Kidney (tissue), 14 donors: Measurements from ENCODE around the gene UBASH3B. TPM values are rescaled to one million over a fixed set of nuclear protein-coding genes. Genes with fewer than 3 reads are reported as not detected.
"Not testable (repeated sequence)": the region's sequence is repeated elsewhere in the genome, so short reads cannot be mapped to it uniquely, and the experiment has no call there.

Source experiments
- DNase-seq, 5 donors: peaks; one replicate each; pipeline ENCODE4 v3.0.0-alpha.2; 2013 to 2020
- FAIRE-seq: peaks from 2 replicates; lab custom pipeline; 2012; peaks lifted over from hg19 to GRCh38; lab: Jason Lieb, UNC
- H3K27ac ChIP-seq, 2 donors: one replicate each; pipeline ENCODE4 v1.7.0; 2013; ENCODE audit warnings: low read depth in 2 of 2, low read length in 2 of 2, inconsistent platforms in 1 of 2
- H3K27me3 ChIP-seq: one replicate; pipeline ENCODE4 v1.7.1; 2013; ENCODE audit warnings: low read length, inconsistent platforms; ENCODE audit not compliant: control insufficient read depth, insufficient read depth
- H3K36me3 ChIP-seq, 3 donors: one replicate each; pipeline versions ENCODE4 v1.7.0 to v1.7.1; 2013; ENCODE audit warnings: low read length in 3 of 3, control low read depth in 1 of 3, inconsistent platforms in 1 of 3; ENCODE audit not compliant: insufficient read depth in 3 of 3, control insufficient read depth in 2 of 3
- H3K4me1 ChIP-seq, 3 donors: one replicate each; pipeline versions ENCODE4 v1.7.0 to v1.7.1; 2013; ENCODE audit warnings: low read length in 3 of 3, inconsistent platforms in 1 of 3, low read depth in 1 of 3; ENCODE audit not compliant: control insufficient read depth in 2 of 3, insufficient read depth in 2 of 3
- H3K4me3 ChIP-seq, 3 donors: one replicate each; pipeline versions ENCODE4 v1.7.0 to v1.8.1; 2013; ENCODE audit warnings: low read length in 3 of 3, control low read depth in 1 of 3, inconsistent platforms in 1 of 3
- H3K9ac ChIP-seq, 3 donors: one replicate each; pipeline versions ENCODE4 v1.7.0 to v1.7.1; 2013; ENCODE audit warnings: low read length in 3 of 3, control low read depth in 1 of 3, inconsistent platforms in 1 of 3
- H3K9me3 ChIP-seq, 3 donors: one replicate each; pipeline versions ENCODE4 v1.7.0 to v1.7.1; 2013; ENCODE audit warnings: low read length in 3 of 3, control low read depth in 1 of 3, inconsistent platforms in 1 of 3; ENCODE audit not compliant: control insufficient read depth in 2 of 3, insufficient read depth in 1 of 3
- CTCF ChIP-seq: IDR thresholded peaks from 3 replicates; pipeline ENCODE4 v1.5.1; 2012; ENCODE audit warnings: mild to moderate bottlenecking, moderate library complexity, borderline replicate concordance; ENCODE audit not compliant: insufficient read depth; ENCODE audit errors: extremely low read depth
- intact Hi-C: fragments of 100-400 bp; cut with DNase I; formaldehyde crosslinking; loops from one replicate; pipeline ENCODE4 v1.11.1; 2022
- polyA plus RNA-seq: library from polyadenylated mRNA; stranded (reverse); fragments of 350-450 nt; fragmentation: Illumina TruSeq; extraction: RNeasy Lipid Tissue Mini Kit (QIAGEN cat#74804); gene quantifications from one replicate; pipeline ENCODE4 v1.2.3, GENCODE V29; 2014; ENCODE audit warnings: low read depth, low replicate concordance; ENCODE audit not compliant: insufficient read depth
- total RNA-seq: library from RNA; stranded (reverse); fragmentation: NEBNext Ultra II Directional; extraction: Animal tissue kit (Norgen Biotek cat#: 25700); gene quantifications from one replicate; pipeline ENCODE4 v1.2.1, GENCODE V29; 2021
- donor health status: control.
- donor health status: control.
- donor health status: control.
- donor health status: control.
- donor health status: control.
- donor health status: DM: yes; HTN: yes; CAD: no.
- donor health status: Normal renal cell carcinoma (clear cell type).

The UBASH3B gene
- total and polyA plus RNA-seq, 2 donors from 2014 or later = 0.62 to 22.8 TPM

- intact Hi-C loops = no loop called here
- Histone ChIP-seq H3K4me1 (no peaks in the 10 kb centered on the region), H3K9ac (no peak overlapping the region), H3K27ac (no peak overlapping the region), H3K4me3 (no peak overlapping the region), H3K36me3 (no peaks in the 10 kb centered on the region), H3K27me3 (no peaks in the 10 kb centered on the region), H3K9me3 (no peaks in the 10 kb centered on the region)
- DNase-seq (no peak), FAIRE-seq (no peak)
- no peak for TF ChIP-seq CTCF
Observed at GRCh38 chr11:122619757-122620156, 35.8 kb upstream of the UBASH3B start.

- H3K4me3 ChIP-seq, H3K27ac ChIP-seq, intact Hi-C loops, DNase-seq, H3K36me3 ChIP-seq, H3K9ac ChIP-seq, H3K9me3 ChIP-seq, H3K4me1 ChIP-seq, H3K27me3 ChIP-seq, FAIRE-seq: not testable (repeated sequence)
Observed at GRCh38 chr11:122625501-122625900, 30.0 kb upstream of the UBASH3B start.

GRCh38 chr11:122625976-122626665, 29.4 kb upstream of the UBASH3B start:
- Histone ChIP-seq H3K27me3 (no peaks in the 10 kb centered on the region), H3K4me3 (no peak overlapping the region), H3K4me1 (no peaks in the 10 kb centered on the region), H3K9me3 (no peaks in the 10 kb centered on the region), H3K9ac (no peak overlapping the region), H3K27ac (no peak overlapping the region), H3K36me3 (no peaks in the 10 kb centered on the region)
- no peak for TF ChIP-seq CTCF
- no peak for FAIRE-seq
- intact Hi-C loops = no loop called here
- peak in 3 of 5 donors; percentile 43 to 74 (median 66) for DNase-seq

- intact Hi-C loops = no loop called here
- no peak for FAIRE-seq
Observed at GRCh38 chr11:122627745-122628144, 27.8 kb upstream of the UBASH3B start.

More at GRCh38 chr11:122627745-122628144, 27.8 kb upstream of the UBASH3B start:
- Histone ChIP-seq H3K4me1 (no peaks in the 10 kb centered on the region), H3K27ac (no peak overlapping the region), H3K36me3 (no peaks in the 10 kb centered on the region), H3K27me3 (no peaks in the 10 kb centered on the region), H3K9ac (no peak overlapping the region), H3K4me3 (no peak overlapping the region), H3K9me3 (no peaks in the 10 kb centered on the region)
- TF ChIP-seq CTCF = no peak
- DNase-seq = no peak
